CD4-positive, alpha-beta T cell treated with Interleukin-1 beta for 1 hour (primary cell): ENCODE data around the gene DGCR2.

ENCODE experiments used
- DNase-seq, 2 donors: peaks; one replicate each; pipeline ENCODE4 v3.0.0-alpha.2; 2020 to 2022

DGCR2 gene

GRCh38 chr22:19146215-19146968 is 24.2 kb upstream of the DGCR2 start:
- no peak for DNase-seq

GRCh38 chr22:19143967-19144400 is 21.8 kb upstream of the DGCR2 start:
- DNase-seq, result peak; percentile 26 to 35

- no peak for DNase-seq
These were observed 21.0 kb upstream of the DGCR2 start for GRCh38 chr22:19143212-19143611.

GRCh38 chr22:19142394-19142793 is 20.2 kb upstream of the DGCR2 start:
- no peak for DNase-seq

GRCh38 chr22:19139974-19140373 is 17.8 kb upstream of the DGCR2 start:
- DNase-seq, result no peak

- DNase-seq, result no peak
These were observed 16.8 kb upstream of the DGCR2 start for GRCh38 chr22:19139001-19139356.

GRCh38 chr22:19138217-19139000 is 16.2 kb upstream of the DGCR2 start:
- no peak for DNase-seq

GRCh38 chr22:19137384-19138216 is 15.4 kb upstream of the DGCR2 start:
- no peak for DNase-seq

- DNase-seq, result no peak
These were observed 14.7 kb upstream of the DGCR2 start for GRCh38 chr22:19136915-19137314.

GRCh38 chr22:19134874-19135273 is 12.7 kb upstream of the DGCR2 start:
- no peak for DNase-seq

- DNase-seq, result no peak
These were observed 12.1 kb upstream of the DGCR2 start for GRCh38 chr22:19134176-19134831.

- DNase-seq, result no peak
These were observed 11.3 kb upstream of the DGCR2 start for GRCh38 chr22:19133561-19133960.

GRCh38 chr22:19132693-19133400 is 10.6 kb upstream of the DGCR2 start:
- DNase-seq, result no peak

- no peak for DNase-seq
These were observed 9.9 kb upstream of the DGCR2 start for GRCh38 chr22:19132153-19132552.

- DNase-seq, result no peak
These were observed 9.4 kb upstream of the DGCR2 start for GRCh38 chr22:19131685-19132015.

GRCh38 chr22:19130959-19131684 is 8.9 kb upstream of the DGCR2 start, which contains the start of gene TSSK2:
Gene TSSK2 (plus strand): TSS chr22:19131308. CDS start chr22:19131400, 92 bp downstream.
- no peak for DNase-seq

GRCh38 chr22:19129871-19130270 is 7.7 kb upstream of the DGCR2 start:
- no peak for DNase-seq

GRCh38 chr22:19128946-19129727 is 6.9 kb upstream of the DGCR2 start:
- no peak for DNase-seq

- no peak for DNase-seq
These were observed 5.8 kb upstream of the DGCR2 start for GRCh38 chr22:19128009-19128401.

- DNase-seq, result no peak
These were observed 5.3 kb upstream of the DGCR2 start for GRCh38 chr22:19127329-19128008.
